IMR-90 (cell line): Measurements from ENCODE around the gene IL10. TPM values are rescaled to one million over a fixed set of nuclear protein-coding genes. Genes with fewer than 3 reads are reported as not detected.

ENCODE experiments used
- ATAC-seq: fragments of 200-7000 bp; cut with Tn5 transposase; 2 replicates; pipeline ENCODE4 v1.9.1; 2020; ENCODE audit warnings: low read depth, mild to moderate bottlenecking, moderate library complexity
- BruUV-seq: library from RNA; stranded (reverse); fragments of 400-500 nt; replicated peaks from 2 replicates; lab custom pipeline; 2021; lab: Mats Ljungman, UMichigan
- CTCF ChIA-PET: fragments of 300-600 bp; formaldehyde crosslinking; extraction: SDS; loops from one replicate; lab custom pipeline; 2021; ENCODE audit warnings: antibody characterized with exemption; lab: Yijun Ruan, JAX
- POLR2A ChIA-PET: fragments of 300-600 bp; sonication (Branson Sonifier 250); formaldehyde crosslinking; loops from one replicate; lab custom pipeline; 2022; ENCODE audit warnings: antibody characterized with exemption; ENCODE audit not compliant: unreplicated experiment; lab: Charles Lee
- DNase-seq: peaks from one replicate; pipeline ENCODE4 v3.0.0; 2013
- H2AFZ ChIP-seq: replicated peaks from 2 replicates; pipeline ENCODE3; 2013; ENCODE audit warnings: low read length, mild to moderate bottlenecking; ENCODE audit not compliant: poor library complexity
- H2AK5ac ChIP-seq: 2 replicates; pipeline ENCODE4 v1.6.1; 2013; ENCODE audit warnings: low read depth, low read length, inconsistent platforms
- H2AK9ac ChIP-seq: replicated peaks from 2 replicates; pipeline ENCODE3; 2013; ENCODE audit warnings: mild to moderate bottlenecking, low read depth, low read length, moderate library complexity; ENCODE audit not compliant: poor library complexity
- H2BK120ac ChIP-seq: 2 replicates; pipeline ENCODE4 v1.6.1; 2013; ENCODE audit warnings: low read depth, low read length, inconsistent platforms
- H2BK15ac ChIP-seq: 3 replicates; pipeline ENCODE4 v1.6.1; 2013; ENCODE audit warnings: low read depth, low read length, inconsistent platforms
- H2BK20ac ChIP-seq: 2 replicates; pipeline ENCODE4 v1.6.1; 2013; ENCODE audit warnings: low read depth, mild to moderate bottlenecking, inconsistent platforms, low read length, moderate library complexity
- H2BK5ac ChIP-seq: 2 replicates; pipeline ENCODE4 v1.6.1; 2013; ENCODE audit warnings: mild to moderate bottlenecking, low read depth, low read length, inconsistent platforms; ENCODE audit not compliant: poor library complexity, severe bottlenecking
- H3K14ac ChIP-seq: replicated peaks from 2 replicates; pipeline ENCODE4 v1.6.1; 2013; ENCODE audit warnings: low read depth, low read length, inconsistent platforms
- H3K18ac ChIP-seq: 2 replicates; pipeline ENCODE4 v1.6.1; 2013; ENCODE audit warnings: low read depth, low read length, control low read depth
- H3K23ac ChIP-seq: 2 replicates; pipeline ENCODE4 v1.6.1; 2013; ENCODE audit warnings: low read depth, low read length, inconsistent platforms
- H3K27ac ChIP-seq: 2 replicates; pipeline ENCODE4 v1.5.1; 2013; ENCODE audit warnings: mild to moderate bottlenecking, control low read depth, low read length; ENCODE audit not compliant: insufficient read depth
- H3K27me3 ChIP-seq: 2 replicates; pipeline ENCODE4 v1.6.1; 2013; ENCODE audit warnings: low read length; ENCODE audit not compliant: control insufficient read depth, insufficient read depth
- H3K36me3 ChIP-seq: 2 replicates; pipeline ENCODE4 v1.6.1; 2013; ENCODE audit warnings: low read length, mixed read lengths; ENCODE audit not compliant: control insufficient read depth, insufficient read depth
- H3K4ac ChIP-seq: 2 replicates; pipeline ENCODE4 v1.6.1; 2013; ENCODE audit warnings: low read depth, low read length, inconsistent platforms
- H3K4me1 ChIP-seq: 2 replicates; pipeline ENCODE4 v1.6.1; 2013; ENCODE audit warnings: low read length, mixed read lengths; ENCODE audit not compliant: control insufficient read depth, insufficient read depth
- H3K4me2 ChIP-seq: 2 replicates; pipeline ENCODE4 v1.6.1; 2013; ENCODE audit warnings: low read depth, mild to moderate bottlenecking, control low read depth, low read length, moderate library complexity
- H3K4me3 ChIP-seq: 2 replicates; pipeline ENCODE4 v1.5.1; 2013; ENCODE audit warnings: low read depth, mild to moderate bottlenecking, control low read depth, low read length, moderate library complexity; ENCODE audit not compliant: insufficient read depth
- H3K56ac ChIP-seq: 2 replicates; pipeline ENCODE4 v1.6.1; 2013; ENCODE audit warnings: low read length, inconsistent platforms; ENCODE audit not compliant: insufficient read depth; ENCODE audit errors: extremely low read depth
- H3K79me1 ChIP-seq, 2 experiments: 2 replicates each; pipeline ENCODE4 v1.6.1; 2013; ENCODE audit warnings: low read length in 2 of 2, inconsistent platforms in 1 of 2, low read depth in 1 of 2
- H3K9ac ChIP-seq: 2 replicates; pipeline ENCODE4 v1.6.1; 2013; ENCODE audit warnings: low read depth, low read length, control low read depth
- H3K9me1 ChIP-seq: 2 replicates; pipeline ENCODE4 v1.6.1; 2013; ENCODE audit warnings: low read length, inconsistent platforms; ENCODE audit not compliant: insufficient read depth
- H3K9me3 ChIP-seq: 2 replicates; pipeline ENCODE4 v1.6.1; 2013; ENCODE audit warnings: low read length; ENCODE audit not compliant: control insufficient read depth, insufficient read depth
- H4K20me1 ChIP-seq: 2 replicates; pipeline ENCODE4 v1.6.1; 2013; ENCODE audit warnings: low read length, inconsistent platforms; ENCODE audit not compliant: insufficient read depth
- H4K5ac ChIP-seq: 2 replicates; pipeline ENCODE4 v1.6.1; 2013; ENCODE audit warnings: mild to moderate bottlenecking, low read depth, low read length, control low read depth
- H4K8ac ChIP-seq, 2 experiments: 2 replicates each; pipeline ENCODE4 v1.6.1; 2013; ENCODE audit warnings: low read depth in 2 of 2, low read length in 2 of 2, control low read depth in 1 of 2, inconsistent platforms in 1 of 2
- H4K91ac ChIP-seq: 2 replicates; pipeline ENCODE4 v1.6.1; 2013; ENCODE audit warnings: low read depth, low read length, inconsistent platforms; ENCODE audit not compliant: insufficient read depth
- BHLHE40 ChIP-seq: fragments of 150-350 bp; IDR thresholded peaks from 2 replicates; pipeline ENCODE4 v1.6.1; 2016; ENCODE audit warnings: mild to moderate bottlenecking, low read depth, low read length
- CEBPB ChIP-seq: IDR thresholded peaks from 2 replicates; pipeline ENCODE4 v1.6.1; 2012; ENCODE audit warnings: low read depth, low read length, improper control_type of control experiment
- CHD1 ChIP-seq: IDR thresholded peaks from 2 replicates; pipeline ENCODE4 v1.6.1; 2012; ENCODE audit warnings: low read depth, low read length, improper control_type of control experiment
- ELK1 ChIP-seq: fragments of 150-350 bp; IDR thresholded peaks from 2 replicates; pipeline ENCODE4 v1.6.1; 2016; ENCODE audit warnings: low read depth, mild to moderate bottlenecking, low read length, moderate library complexity, borderline replicate concordance
- FOS ChIP-seq: fragments of 150-350 bp; IDR thresholded peaks from 2 replicates; pipeline ENCODE4 v1.6.1; 2016; ENCODE audit warnings: low read depth, low read length
- MAFK ChIP-seq: IDR thresholded peaks from 2 replicates; pipeline ENCODE4 v1.6.1; 2012; ENCODE audit warnings: low read depth, low read length, improper control_type of control experiment
- MAZ ChIP-seq: IDR thresholded peaks from 2 replicates; pipeline ENCODE4 v1.6.1; 2012; ENCODE audit warnings: low read depth, mild to moderate bottlenecking, low read length, improper control_type of control experiment, moderate library complexity, borderline replicate concordance
- MXI1 ChIP-seq: IDR thresholded peaks from 2 replicates; pipeline ENCODE4 v1.6.1; 2012; ENCODE audit warnings: low read depth, mild to moderate bottlenecking, low read length, moderate library complexity, borderline replicate concordance
- NFE2L2 ChIP-seq: fragments of 150-350 bp; IDR thresholded peaks from 2 replicates; pipeline ENCODE4 v1.6.1; 2016; ENCODE audit warnings: low read depth, mild to moderate bottlenecking, low read length
- POLR2A ChIP-seq: IDR thresholded peaks from 2 replicates; pipeline ENCODE4 v1.6.1; 2012; ENCODE audit warnings: mild to moderate bottlenecking, low read depth, low read length
- RAD21 ChIP-seq: IDR thresholded peaks from 2 replicates; pipeline ENCODE4 v1.6.1; 2012; ENCODE audit warnings: low read length, improper control_type of control experiment
- RCOR1 ChIP-seq: IDR thresholded peaks from 2 replicates; pipeline ENCODE4 v1.6.1; 2012; ENCODE audit warnings: mild to moderate bottlenecking, low read length, improper control_type of control experiment; ENCODE audit not compliant: insufficient replicate concordance
- RFX5 ChIP-seq: IDR thresholded peaks from 2 replicates; pipeline ENCODE4 v1.8.0; 2012; ENCODE audit warnings: low read depth, mild to moderate bottlenecking, low read length, moderate library complexity
- WGBS, 2 experiments: methylation state at CpG; one replicate each; pipeline versions ENCODE4 v1.1.5 to v1.1.7; 2013; ENCODE audit warnings: missing lambda C conversion rate in 2 of 2; ENCODE audit not compliant: insufficient read length in 1 of 2; ENCODE audit errors: extremely low coverage in 2 of 2; 5-methylcytosine and 5-hydroxymethylcytosine counted together
- dilution Hi-C: fragments of 300-500 bp; cut with HindIII; formaldehyde crosslinking; loops from one replicate; pipeline ENCODE4 v1.14.3; 2018; ENCODE audit warnings: low sequenced_read_pairs; ENCODE audit not compliant: unreplicated experiment
- in situ Hi-C: fragments of 300-500 bp; cut with MboI; formaldehyde crosslinking; loops from 3 replicates; pipeline ENCODE4 v1.14.3; 2019; ENCODE audit warnings: low sequenced_read_pairs, inconsistent platforms, mixed read lengths
- intact Hi-C: fragments of 100-400 bp; cut with micrococcal nuclease; formaldehyde crosslinking; loops from 2 replicates; pipeline ENCODE4 v1.10.0; 2022
- polyA plus RNA-seq, 3 experiments: library from polyadenylated mRNA; depleted of rRNA; stranded (reverse); fragments of >200 nt; gene quantifications; 2 replicates each; pipeline ENCODE4 v1.2.3, GENCODE V29; 2012; ENCODE audit warnings: low replicate concordance in 1 of 3
- total RNA-seq: library from RNA; depleted of rRNA; stranded (reverse); fragments of >200 nt; gene quantifications from 2 replicates; pipeline ENCODE4 v1.2.3, GENCODE V29; 2012

IL10 gene
- total and polyA plus RNA-seq, 2 of the 4 experiments (the other 2 are of a cell fraction), result not detected

DNA sequence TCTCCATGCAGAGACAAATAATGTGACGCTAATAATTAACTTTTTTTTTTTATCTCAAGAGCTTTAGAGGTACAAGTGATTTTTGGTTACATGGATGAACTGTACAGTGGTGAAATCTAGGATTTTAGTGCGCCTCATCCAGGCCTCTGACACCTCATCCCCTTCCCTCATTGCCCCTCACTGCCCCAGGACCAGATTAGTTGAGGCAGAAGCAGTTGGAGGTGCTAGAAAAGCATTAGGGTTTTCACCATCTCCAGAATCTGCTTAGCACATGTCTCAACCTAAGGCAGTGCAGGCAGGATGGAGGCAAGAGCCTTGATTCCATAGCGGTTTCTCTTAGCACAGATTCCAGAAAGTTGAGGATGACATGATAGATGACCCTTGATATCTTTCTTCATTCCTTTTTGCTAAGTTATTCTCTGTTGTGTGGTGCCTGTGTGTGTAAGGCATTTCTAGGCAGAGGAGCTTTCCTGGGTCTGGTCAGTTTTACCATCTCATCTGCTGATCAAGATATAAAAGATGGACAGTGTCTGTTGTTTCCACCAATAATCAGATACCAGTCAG, 16.3 kb upstream of the IL10 start:
- H4K20me1 ChIP-seq, result no peaks in the 10 kb centered on the region
- no peak overlapping the region for H3K18ac ChIP-seq
- no peak overlapping the region; the same call in 1 of the 2 replicates for H2AK5ac ChIP-seq
- H4K5ac ChIP-seq, result no peak overlapping the region
- no peak overlapping the region for H3K4ac ChIP-seq
- no peak overlapping the region for H2AK9ac ChIP-seq
- WGBS, 2 experiments, result no CpG with 5 or more reads among the region's 3 CpGs
- dilution Hi-C loops (no loop called here), intact Hi-C loops (no loop called here), in situ Hi-C loops (no loop called here)
- no peak overlapping the region for H3K14ac ChIP-seq
- H3K9me1 ChIP-seq, result peaks cover 8% of the 10 kb centered on the region; the same call in 1 of the 2 replicates
- H3K36me3 ChIP-seq, result no peaks in the 10 kb centered on the region
- H3K4me2 ChIP-seq, result no peak overlapping the region
- H3K9ac ChIP-seq, result no peak overlapping the region
- no peaks in the 10 kb centered on the region for H3K79me1 ChIP-seq
- no peaks in the 10 kb centered on the region; the same call in 1 of the 2 replicates for H3K27me3 ChIP-seq
- DNase-seq (no peak), ATAC-seq (no peak)
- H2BK20ac ChIP-seq, result no peak overlapping the region
- ChIA-PET CTCF (no interaction called here), POLR2A (no interaction called here)
- no peak overlapping the region for H3K27ac ChIP-seq
- H3K23ac ChIP-seq, result 0 out of 2 replicates have a peak overlapping the region, but pooled peaks have one; percentile 9
- no TSS peak for BruUV-seq
- no peak overlapping the region for H4K8ac ChIP-seq
- no peak overlapping the region for H3K4me3 ChIP-seq
- no peak overlapping the region for H4K91ac ChIP-seq
- TF ChIP-seq CEBPB, result no peak
- TF ChIP-seq NFE2L2, result no peak
- no peak for TF ChIP-seq RAD21
- TF ChIP-seq FOS, result no peak
- TF ChIP-seq MAFK, result no peak
- TF ChIP-seq RFX5, result no peak
- TF ChIP-seq RCOR1, result no peak
- no peak for TF ChIP-seq POLR2A
- no peak for TF ChIP-seq ELK1
- TF ChIP-seq MXI1, result no peak
- TF ChIP-seq CHD1, result no peak
- TF ChIP-seq BHLHE40, result no peak
- no peak for TF ChIP-seq MAZ
- no peak overlapping the region for H2AFZ ChIP-seq
- H2BK120ac ChIP-seq, result no peak overlapping the region
- H3K9me3 ChIP-seq, result no peaks in the 10 kb centered on the region
- no peak overlapping the region for H2BK15ac ChIP-seq
- H3K56ac ChIP-seq, result no peak overlapping the region
- peaks cover 5% of the 10 kb centered on the region for H3K4me1 ChIP-seq
- no peak overlapping the region for H2BK5ac ChIP-seq
